HG03135 (cell line): ENCODE data around the gene TRMT10B.

ENCODE experiments used
- ATAC-seq: cut with Tn5 transposase; IDR thresholded peaks from one replicate; pipeline ENCODE4 v1.9.1; 2021; ENCODE audit warnings: mild to moderate bottlenecking, moderate library complexity; ENCODE audit not compliant: unreplicated experiment

TRMT10B gene, protein sequence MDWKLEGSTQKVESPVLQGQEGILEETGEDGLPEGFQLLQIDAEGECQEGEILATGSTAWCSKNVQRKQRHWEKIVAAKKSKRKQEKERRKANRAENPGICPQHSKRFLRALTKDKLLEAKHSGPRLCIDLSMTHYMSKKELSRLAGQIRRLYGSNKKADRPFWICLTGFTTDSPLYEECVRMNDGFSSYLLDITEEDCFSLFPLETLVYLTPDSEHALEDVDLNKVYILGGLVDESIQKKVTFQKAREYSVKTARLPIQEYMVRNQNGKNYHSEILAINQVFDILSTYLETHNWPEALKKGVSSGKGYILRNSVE

DNA sequence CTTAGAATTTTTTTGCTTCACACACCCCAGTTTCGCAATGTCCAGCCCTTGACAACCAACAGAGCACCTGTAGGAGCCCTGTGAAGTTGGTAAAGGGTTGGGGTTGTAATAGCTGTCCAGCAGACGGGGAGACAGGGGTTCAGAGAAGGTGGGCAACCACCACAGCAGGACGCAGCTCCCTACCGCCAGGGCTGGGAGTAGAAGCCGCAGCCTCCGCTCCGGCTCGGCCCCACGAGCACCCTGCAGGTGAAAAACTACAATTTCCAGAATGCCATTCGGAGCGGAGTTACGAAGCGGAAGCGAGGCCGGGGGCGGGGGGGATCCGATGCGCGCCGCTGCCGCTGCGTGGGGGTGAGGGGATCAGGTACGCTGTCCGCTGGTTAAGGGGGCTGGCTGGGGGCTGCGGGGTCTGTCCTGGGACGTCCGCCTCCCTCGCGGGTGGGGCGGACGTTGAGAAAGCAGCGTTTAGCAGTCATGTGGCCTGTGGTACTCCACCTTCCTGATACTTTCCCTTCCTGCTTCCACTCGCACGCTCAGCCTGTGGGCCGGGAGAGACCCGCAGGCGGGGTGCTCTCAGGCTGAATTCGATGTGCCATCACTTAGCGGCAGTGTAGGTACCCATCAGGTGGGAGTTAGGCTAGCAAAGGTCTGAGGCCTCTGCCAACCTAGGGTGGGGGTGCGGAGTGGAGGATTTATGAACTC lies at the start of gene TRMT10B:
TSS of gene TRMT10B (plus strand) at position 317 of the 702 bp plus-strand sequence. CDS start 8,127 bp downstream, outside the sequence.
- peak; percentile 90 for ATAC-seq

DNA sequence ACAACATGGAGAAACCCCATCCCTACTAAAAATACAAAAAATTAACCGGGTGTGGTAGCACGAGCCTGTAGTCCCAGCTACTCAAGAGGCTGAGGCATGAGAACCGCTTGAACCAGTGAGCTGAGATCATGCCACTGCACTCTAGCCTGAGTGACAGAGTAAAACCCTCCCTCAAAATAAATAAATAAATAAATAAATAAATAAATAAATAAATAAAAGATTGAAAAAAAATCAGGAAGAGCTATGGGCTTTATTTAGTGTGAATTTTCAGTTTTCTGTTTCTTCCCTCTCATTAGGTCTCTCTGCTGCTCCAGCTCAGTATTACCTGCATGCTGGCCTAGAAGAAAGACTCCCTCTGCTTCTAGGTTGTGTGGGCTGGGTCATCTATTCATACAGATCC lies 47.8 kb upstream of the TRMT10B start:
- no peak for ATAC-seq

DNA sequence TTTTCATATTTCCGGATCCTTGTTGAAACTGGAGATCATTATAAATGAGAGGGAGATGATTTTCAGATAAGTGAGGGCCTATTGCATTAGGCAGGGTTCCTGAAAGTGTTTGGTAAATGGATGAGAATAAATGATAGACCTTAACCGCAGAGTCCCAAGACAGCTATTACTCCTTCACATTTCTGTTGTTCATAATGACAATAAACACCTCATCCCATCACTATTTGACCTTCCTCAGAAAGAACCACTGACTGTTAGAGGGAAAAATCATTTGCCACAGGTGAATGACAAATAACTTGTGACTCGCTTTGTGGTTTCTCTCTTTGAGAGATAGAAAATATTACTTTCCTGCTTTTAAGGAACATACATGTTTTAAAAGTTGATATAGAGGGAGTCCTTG lies 47.3 kb upstream of the TRMT10B start:
- ATAC-seq: no peak

DNA sequence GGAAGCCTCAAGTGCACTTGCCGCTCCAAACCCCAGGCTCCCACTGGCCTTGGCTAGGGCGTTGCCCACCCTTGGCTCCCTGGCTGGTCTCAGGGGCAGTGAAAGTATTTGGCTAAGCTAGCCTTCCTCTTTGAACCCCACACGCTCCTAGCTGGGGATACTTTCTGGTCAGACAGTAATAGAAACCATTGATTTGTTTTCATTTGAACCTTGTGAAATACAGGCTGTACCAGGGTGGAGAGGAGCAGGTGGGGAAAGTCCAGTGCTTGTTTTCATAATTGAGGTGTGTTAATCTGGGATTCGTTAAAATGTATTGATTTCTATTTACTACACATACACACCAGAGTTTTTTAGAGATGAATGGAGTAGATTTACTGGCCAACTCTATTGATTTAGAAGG lies 45.9 kb upstream of the TRMT10B start:
- ATAC-seq: no peak

DNA sequence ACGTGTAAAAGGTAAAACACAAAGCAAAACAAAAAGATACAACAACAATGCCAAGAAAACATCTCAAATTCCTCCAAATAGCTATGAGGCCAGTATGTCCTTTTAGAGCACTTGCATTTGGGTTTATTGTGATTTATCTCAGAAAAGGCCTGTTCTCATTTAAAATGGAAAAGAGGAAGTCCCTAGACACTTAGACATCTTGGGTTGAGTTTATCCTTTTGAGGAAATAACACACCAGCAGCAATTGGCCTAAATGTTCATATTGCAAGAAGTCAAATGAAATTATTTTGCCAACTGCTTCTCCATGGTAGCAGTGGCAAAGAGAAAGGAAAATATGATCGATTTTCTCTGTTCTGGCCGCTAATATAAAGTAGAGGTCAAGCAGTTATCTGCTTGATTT lies 43.6 kb upstream of the TRMT10B start:
- ATAC-seq: no peak

DNA sequence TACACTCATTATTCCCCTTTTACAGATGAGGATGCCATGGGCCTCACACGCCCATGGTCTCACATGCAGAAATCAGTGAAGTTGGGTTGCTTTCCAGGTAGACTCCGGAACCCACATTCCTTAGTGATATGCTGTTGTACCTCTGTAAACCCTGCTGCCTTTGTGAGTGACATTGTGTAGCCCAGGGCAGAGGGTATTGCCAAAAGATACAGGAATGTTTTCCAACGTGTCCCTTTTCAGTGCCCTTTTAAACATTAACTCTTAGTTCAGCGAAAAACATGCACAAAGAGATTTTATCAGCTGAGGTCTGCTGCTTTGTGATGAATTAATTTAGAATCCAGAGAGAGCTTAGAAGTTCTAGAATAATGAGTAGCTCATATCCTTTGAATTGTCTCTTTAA lies 38.3 kb upstream of the TRMT10B start:
- no peak for ATAC-seq

DNA sequence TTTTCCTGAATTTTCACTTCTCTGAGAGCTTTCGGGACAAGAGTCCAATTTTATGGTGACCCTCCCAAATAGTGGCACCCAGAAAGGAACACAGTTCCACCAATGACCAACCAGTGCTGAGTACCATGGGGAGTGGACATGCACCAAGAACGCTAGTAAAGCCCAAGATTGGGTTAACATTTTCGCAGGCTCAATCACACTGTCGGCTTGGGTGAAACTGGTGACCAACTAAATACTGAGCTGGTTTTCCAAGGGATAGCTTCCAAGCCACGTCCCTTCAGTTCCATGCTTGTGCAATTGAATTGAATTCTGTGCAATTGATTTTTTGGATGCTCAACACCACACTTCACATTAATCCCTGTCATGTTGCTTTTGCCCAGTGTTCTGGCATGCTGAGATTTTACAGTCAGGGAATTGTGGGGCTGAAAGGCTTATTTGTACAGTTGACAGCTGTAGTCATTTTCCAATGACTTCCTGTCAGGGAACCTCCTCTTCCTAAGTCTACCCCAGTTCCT lies 37.6 kb upstream of the TRMT10B start:
- ATAC-seq: no peak

DNA sequence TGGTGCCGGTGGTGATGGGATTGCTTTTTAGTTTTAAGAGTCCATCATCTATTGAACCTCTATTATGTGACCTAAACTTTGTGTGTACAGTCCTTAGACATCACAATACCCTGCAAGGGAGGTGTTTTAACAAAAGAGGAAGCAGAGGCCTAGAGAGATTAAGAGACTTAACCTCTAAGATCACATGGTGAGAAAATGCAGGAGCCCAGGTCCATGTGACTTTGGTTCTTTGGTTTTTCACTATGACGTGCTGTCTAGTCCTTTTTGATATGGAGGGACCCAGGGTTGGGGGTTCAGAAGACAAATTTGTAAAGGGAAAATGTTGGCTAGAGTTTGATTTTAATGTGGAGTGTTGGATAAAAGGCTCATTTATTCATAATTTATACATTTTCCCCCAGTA lies 34.1 kb upstream of the TRMT10B start:
- no peak for ATAC-seq

DNA sequence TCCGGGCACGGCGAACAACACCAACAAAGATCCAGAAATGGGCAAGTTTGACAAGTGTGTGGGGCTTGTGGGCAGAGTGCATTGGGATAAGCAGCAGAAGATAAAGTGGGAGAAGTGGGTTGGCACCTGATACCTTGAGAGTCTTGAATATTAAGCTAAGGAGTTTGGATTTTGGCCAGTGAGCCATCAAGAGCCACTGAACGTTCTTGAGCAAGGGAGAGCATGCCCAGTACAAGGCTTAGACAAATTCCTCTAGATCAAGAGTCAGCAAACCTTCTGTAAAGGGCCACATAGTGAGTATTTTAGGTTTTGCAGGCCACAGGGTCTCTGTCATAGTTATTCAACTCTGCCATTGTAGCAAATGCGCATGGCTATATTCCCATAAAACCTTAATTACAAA lies 26.6 kb upstream of the TRMT10B start:
- no peak for ATAC-seq

DNA sequence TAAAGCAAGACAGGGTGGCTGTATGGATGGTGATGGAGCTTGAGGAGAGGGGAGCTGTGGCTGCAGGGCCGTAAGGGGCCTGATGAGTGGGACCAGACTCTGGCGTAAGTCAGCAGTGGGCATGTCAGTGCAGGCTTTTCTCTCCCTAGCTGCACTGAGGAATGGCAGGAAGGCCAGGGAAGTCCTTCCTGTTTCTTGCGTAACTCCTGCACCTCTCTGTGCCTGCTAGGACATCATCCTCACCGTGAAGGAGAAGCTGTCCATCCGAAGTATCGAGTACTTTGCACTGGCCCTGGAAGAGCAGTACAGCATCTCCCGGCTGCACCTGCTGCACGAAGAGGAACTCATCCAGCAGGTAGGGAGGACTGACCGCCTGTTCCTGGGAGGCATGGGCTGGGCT lies 24.1 kb upstream of the TRMT10B start:
- ATAC-seq: no peak

DNA sequence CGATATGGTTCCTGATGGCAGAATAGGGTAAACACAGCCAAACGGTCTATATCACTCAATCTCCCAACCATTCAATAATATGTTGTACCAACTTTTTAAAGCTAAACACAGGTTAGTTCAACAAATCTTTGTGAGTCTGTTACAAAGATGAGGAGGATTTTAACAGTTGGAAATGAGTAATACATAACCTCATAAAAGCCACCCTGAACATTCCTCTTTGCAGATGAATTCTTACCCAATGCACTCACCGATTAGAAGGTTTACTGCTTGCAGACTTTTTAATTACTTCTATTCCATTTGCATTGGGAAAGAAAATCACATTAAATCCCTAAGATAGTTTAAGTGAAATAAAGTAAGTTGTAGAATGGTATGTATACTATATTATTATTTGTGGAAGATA lies 23.3 kb upstream of the TRMT10B start:
- no peak for ATAC-seq

DNA sequence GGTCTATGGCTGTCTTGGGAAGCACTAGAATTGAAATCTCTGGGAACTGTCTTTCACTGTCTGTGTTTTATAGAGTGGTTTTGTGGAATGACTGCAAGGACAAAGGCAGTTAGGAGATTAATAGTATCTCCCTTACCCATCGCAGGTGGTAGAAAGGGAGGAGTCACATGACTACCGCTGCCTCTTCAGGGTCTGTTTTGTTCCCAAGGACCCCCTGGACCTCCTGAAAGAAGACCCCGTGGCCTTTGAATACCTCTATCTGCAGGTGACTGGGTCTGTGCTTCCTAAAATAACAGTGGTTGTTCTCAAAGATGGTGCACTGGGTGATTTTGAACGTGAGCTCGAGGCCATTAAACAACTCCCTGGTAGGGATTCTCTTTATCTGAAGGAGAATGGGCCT lies 22.8 kb upstream of the TRMT10B start:
- no peak for ATAC-seq

DNA sequence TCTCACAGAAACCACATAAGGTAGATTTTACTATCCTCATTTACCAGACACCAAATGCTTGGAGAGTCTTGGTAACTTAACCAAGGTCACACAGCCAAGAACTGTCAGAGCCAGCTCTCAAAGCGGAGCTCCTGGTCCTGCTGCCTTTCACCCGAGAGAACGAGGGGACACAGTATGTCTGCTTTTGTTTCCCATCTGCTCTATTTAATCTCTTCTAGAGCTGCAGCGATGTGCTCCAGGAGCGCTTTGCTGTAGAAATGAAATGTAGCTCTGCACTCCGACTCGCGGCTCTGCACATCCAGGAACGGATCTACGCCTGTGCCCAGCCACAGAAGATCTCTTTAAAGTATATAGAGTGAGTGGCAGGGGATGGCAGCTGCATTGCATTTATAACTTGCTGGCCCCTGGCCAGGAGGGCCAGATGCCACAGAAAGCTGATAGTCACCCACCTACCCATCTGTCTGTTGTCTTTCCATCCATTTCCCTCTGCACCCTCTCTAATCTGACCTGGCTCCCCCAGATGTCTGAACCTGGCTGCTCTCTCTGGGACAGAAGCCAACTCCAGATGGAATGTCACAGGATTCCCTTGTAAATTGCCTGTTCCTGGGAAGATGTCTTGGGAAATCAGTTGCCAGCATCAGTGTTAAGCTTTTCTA lies 21.4 kb upstream of the TRMT10B start:
- no peak for ATAC-seq

DNA sequence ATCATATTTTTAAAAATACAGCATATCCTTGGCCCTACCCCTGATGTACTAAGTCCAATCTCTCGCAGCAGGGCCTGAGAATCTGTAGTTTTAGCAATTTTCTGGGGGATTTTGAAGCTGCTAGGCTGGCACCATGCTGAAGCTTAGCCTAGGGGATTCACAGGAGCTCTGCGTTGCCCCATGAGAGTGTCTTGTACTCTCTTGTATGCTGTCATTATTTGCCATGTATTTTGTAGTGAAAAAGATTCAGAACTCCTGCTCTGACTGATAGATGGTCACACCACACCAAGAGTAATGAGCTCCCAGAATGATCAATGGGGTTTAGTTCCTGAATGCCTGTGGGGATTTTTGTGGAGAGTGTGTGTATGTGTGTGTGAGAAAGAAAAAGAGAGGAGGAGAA lies 20.7 kb upstream of the TRMT10B start:
- ATAC-seq: no peak

DNA sequence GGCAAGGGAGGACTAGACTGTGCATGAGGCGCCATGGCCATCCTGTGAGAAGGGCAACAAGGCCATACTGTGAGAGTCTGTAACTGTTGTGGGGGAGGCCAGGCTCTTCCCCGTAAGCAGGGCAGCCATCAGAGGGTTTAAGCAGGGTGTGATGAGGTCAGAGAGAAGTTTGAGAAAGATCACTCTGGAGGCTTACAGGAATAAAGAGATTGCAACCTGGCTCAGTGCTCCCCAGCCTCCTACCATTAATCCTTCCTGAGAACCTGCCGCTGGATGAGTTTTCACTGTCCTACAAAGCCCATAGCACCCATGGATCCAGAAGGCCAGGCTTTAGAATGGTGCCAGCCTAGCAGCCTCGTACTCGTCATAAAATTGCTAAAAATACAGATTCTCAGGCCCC lies 14.4 kb upstream of the TRMT10B start:
- ATAC-seq: no peak

DNA sequence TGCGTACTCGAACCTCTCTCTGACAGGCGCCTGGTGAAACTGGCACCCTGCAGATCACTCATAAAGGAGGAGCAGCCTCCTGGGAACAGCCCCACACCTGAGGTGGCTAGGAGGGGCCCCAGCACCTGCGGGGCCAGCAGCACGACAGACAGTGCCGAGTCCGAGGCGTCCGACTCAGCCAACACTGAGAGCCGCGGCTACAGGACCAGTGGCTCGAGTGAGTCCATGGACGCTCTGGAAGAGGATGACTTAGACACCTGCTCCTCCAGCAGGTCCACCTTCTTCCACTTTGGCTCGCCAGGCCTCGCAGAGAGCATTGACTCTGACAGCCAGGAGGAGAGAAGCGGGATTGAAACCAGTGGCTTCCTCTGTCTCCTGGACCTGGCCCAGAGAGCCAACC lies 13.5 kb upstream of the TRMT10B start:
- no peak for ATAC-seq

DNA sequence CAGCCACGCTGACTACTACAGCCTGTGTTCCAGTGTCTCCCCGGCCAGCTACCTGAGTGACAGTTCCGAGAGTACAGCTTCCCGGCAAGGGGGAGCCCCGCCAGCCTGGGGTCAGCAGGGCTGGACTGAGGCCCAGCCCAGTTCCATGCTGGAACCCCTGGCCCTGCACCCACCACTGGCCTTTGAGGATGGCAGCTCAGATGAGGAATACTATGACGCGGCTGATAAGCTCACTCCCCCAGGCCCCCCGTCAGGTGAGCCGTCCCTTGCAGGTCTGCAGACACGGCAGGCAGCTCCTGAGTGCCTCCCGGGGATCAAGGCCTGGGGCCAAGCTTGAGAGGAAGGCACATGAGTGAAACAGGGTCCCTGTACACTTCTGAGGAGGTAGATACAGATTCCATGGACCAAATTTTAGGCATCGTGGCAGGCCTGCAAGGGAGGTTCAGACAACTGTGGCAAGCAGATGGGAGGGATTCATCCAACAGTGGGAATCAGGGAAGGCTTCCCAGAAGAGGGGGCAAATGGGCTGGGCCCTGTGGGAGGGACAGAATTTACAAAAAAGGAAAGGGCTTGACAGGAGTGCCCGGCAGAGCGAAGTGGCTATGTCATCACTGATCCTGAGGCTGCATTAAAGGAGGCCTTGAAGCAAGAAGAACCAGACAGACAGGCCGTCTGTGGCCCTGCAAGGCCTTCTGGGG lies 12.8 kb upstream of the TRMT10B start:
- no peak for ATAC-seq

DNA sequence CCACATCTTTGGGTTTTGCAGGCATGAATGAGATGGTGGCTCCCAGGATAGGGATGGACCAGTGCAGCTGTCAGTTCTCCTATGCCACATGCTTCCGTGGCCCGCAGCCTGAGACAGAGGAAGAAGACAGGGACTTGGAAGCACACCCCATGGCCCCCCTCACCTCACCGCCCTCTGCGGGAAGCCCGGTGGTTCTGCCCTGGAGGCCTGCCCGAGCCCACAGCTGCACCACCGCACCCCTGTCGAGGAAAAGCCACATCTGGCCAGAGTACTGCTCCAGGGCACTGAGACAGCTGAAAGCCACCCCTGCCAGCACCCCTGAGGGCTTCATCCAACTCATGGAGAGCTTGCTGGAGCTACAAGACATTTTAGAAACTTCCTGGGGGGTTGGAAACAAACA lies 7.6 kb upstream of the TRMT10B start:
- no peak for ATAC-seq

DNA sequence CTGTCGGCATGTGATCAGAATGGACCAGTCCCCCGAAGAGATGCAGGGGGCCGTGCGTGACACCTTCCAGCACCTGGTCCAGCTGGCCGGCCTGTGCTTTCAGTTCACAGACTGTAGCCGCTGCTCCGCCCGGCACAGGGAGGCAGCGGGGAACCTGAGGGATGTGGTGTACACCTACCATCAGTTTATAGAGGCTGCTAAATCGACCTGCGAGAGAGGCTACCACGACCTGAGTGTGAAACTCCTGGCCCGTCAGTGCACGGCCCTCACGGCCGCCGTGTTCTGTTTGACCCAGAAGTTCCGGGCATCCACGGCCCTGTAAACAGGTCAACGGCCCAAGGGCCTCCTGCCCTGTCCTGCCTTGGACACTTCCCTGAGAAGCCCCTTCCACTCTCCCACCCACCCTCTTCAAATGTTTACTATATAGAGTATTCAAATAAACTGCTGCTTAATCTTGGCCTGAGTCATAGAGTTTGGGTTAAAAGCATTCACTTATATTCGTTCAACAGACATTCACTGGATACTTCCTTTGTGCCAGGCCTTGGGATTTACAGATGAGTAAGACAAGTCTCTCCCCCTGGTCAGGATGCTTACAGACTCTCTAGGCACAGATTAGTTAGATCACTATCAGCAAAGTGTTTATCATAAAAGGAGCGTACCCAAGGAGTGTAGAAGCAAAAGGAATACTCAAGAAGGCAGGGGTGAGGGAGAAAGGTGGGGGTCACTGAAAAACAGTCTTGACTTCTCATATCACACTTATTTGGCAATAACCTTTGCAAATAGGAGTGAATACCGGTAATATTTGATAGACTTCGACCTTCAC lies 6.9 kb upstream of the TRMT10B start:
- ATAC-seq: no peak

DNA sequence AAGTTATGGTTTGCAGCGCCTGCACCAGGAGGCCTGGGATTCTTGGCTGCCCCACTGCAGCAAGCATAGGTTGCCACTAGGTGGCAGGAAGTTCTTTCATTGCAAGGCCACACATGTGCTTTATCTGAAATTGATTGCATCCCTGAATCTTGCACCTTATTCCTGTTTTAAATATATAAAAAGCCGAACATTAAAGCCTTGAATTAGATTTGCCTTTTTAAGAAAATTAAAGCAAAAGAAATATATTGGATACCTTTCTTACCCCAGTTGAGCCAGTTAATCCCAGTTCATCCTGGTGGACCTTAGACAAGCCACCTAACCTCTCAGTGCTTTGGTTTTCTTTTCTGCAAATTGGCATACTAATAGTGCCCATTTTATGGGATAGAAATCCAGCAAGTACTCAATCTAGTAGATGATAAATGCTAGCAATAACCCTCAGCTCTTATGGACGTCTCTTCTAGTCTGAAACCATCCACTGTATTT lies 6.3 kb upstream of the TRMT10B start:
- peak; percentile 75 for ATAC-seq
